ENCODE results near the gene BRPF3. TPM values are rescaled to one million over a fixed set of nuclear protein-coding genes. Genes with fewer than 3 reads are reported as not detected.

BRPF3 gene
- total RNA-seq, 1 donor from 2014 or later: 24.5 TPM

GRCh38 chr6:36246506-36247268, 50.1 kb downstream of the BRPF3 start:
- no peak overlapping the region for H3K4me3 Mint-ChIP-seq
- peaks cover 10% of the 10 kb centered on the region for H3K4me1 Mint-ChIP-seq
- no peaks in the 10 kb centered on the region for H3K36me3 Mint-ChIP-seq (ENCODE audit: low read depth)
- intact Hi-C loops (cut with micrococcal nuclease): no loop called here
- no peaks in the 10 kb centered on the region for H3K9me3 Mint-ChIP-seq
- no peak overlapping the region for H3K27ac Mint-ChIP-seq
- DNase-seq: no peak
- H3K27me3 Mint-ChIP-seq: peaks cover 28% of the 10 kb centered on the region

- Mint-ChIP-seq H3K36me3 (ENCODE audit: low read depth) (no peaks in the 10 kb centered on the region), H3K27me3 (peaks cover 23% of the 10 kb centered on the region), H3K4me1 (peaks cover 3% of the 10 kb centered on the region), H3K9me3 (no peaks in the 10 kb centered on the region), H3K27ac (no peak overlapping the region), H3K4me3 (no peak overlapping the region)
- intact Hi-C loops (cut with micrococcal nuclease): no loop called here
- no peak for DNase-seq
Observed at GRCh38 chr6:36247693-36248092, 51.1 kb downstream of the BRPF3 start.

- H3K4me1 Mint-ChIP-seq: peaks cover 3% of the 10 kb centered on the region
- H3K9me3 Mint-ChIP-seq: no peaks in the 10 kb centered on the region
Observed at GRCh38 chr6:36248980-36249379, 52.4 kb downstream of the BRPF3 start.

GRCh38 chr6:36249536-36249935, 53.0 kb downstream of the BRPF3 start:
- intact Hi-C loops (cut with micrococcal nuclease): no loop called here
- no peaks in the 10 kb centered on the region for H3K9me3 Mint-ChIP-seq
- no peak for DNase-seq
- peaks cover 7% of the 10 kb centered on the region for H3K27me3 Mint-ChIP-seq
- peaks cover 3% of the 10 kb centered on the region for H3K4me1 Mint-ChIP-seq
- no peaks in the 10 kb centered on the region for H3K36me3 Mint-ChIP-seq (ENCODE audit: low read depth)
- no peak overlapping the region for H3K27ac Mint-ChIP-seq
- no peak overlapping the region for H3K4me3 Mint-ChIP-seq

More at GRCh38 chr6:36248980-36249379, 52.4 kb downstream of the BRPF3 start:
- no peak overlapping the region for H3K4me3 Mint-ChIP-seq
- intact Hi-C loops (cut with micrococcal nuclease): no loop called here
- no peak for DNase-seq
- H3K36me3 Mint-ChIP-seq (ENCODE audit: low read depth): no peaks in the 10 kb centered on the region
- H3K27ac Mint-ChIP-seq: no peak overlapping the region
- peaks cover 11% of the 10 kb centered on the region for H3K27me3 Mint-ChIP-seq

GRCh38 chr6:36252005-36252404, 55.5 kb downstream of the BRPF3 start:
- Mint-ChIP-seq H3K27me3 (peaks cover 10% of the 10 kb centered on the region), H3K27ac (no peak overlapping the region), H3K36me3 (ENCODE audit: low read depth) (no peaks in the 10 kb centered on the region), H3K9me3 (no peaks in the 10 kb centered on the region), H3K4me3 (no peak overlapping the region), H3K4me1 (no peaks in the 10 kb centered on the region)
- intact Hi-C loops (cut with micrococcal nuclease): no loop called here
- no peak for DNase-seq

GRCh38 chr6:36263390-36264000, 67.0 kb downstream of the BRPF3 start:
- Mint-ChIP-seq H3K9me3 (no peaks in the 10 kb centered on the region), H3K4me1 (no peaks in the 10 kb centered on the region), H3K27ac (no peak overlapping the region), H3K36me3 (ENCODE audit: low read depth) (no peaks in the 10 kb centered on the region), H3K4me3 (no peak overlapping the region), H3K27me3 (peaks cover 37% of the 10 kb centered on the region)
- DNase-seq: no peak
- intact Hi-C loops (cut with micrococcal nuclease): no loop called here

- H3K27ac Mint-ChIP-seq: no peak overlapping the region
- H3K4me1 Mint-ChIP-seq: no peaks in the 10 kb centered on the region
- no peak for DNase-seq
- no peak overlapping the region for H3K4me3 Mint-ChIP-seq
- H3K9me3 Mint-ChIP-seq: no peaks in the 10 kb centered on the region
- H3K36me3 Mint-ChIP-seq (ENCODE audit: low read depth): no peaks in the 10 kb centered on the region
- peaks cover 24% of the 10 kb centered on the region for H3K27me3 Mint-ChIP-seq
- intact Hi-C loops (cut with micrococcal nuclease): no loop called here
Observed at GRCh38 chr6:36265744-36266143, 69.2 kb downstream of the BRPF3 start.

- Mint-ChIP-seq H3K4me3 (no peak overlapping the region), H3K9me3 (no peaks in the 10 kb centered on the region), H3K27me3 (peaks cover 16% of the 10 kb centered on the region), H3K27ac (no peak overlapping the region), H3K4me1 (no peaks in the 10 kb centered on the region), H3K36me3 (ENCODE audit: low read depth) (no peaks in the 10 kb centered on the region)
- no peak for DNase-seq
- intact Hi-C loops (cut with micrococcal nuclease): no loop called here
Observed at GRCh38 chr6:36266913-36267644, 70.5 kb downstream of the BRPF3 start.

GRCh38 chr6:36267731-36268477, 71.4 kb downstream of the BRPF3 start:
- intact Hi-C loops (cut with micrococcal nuclease): no loop called here
- Mint-ChIP-seq H3K27ac (no peak overlapping the region), H3K9me3 (no peaks in the 10 kb centered on the region), H3K36me3 (ENCODE audit: low read depth) (no peaks in the 10 kb centered on the region), H3K27me3 (peaks cover 12% of the 10 kb centered on the region), H3K4me3 (no peak overlapping the region), H3K4me1 (no peaks in the 10 kb centered on the region)
- no peak for DNase-seq

- DNase-seq: no peak
- intact Hi-C loops (cut with micrococcal nuclease): no loop called here
- H3K27ac Mint-ChIP-seq: no peak overlapping the region
- no peaks in the 10 kb centered on the region for H3K4me1 Mint-ChIP-seq
- peaks cover 11% of the 10 kb centered on the region for H3K27me3 Mint-ChIP-seq
- no peaks in the 10 kb centered on the region for H3K36me3 Mint-ChIP-seq (ENCODE audit: low read depth)
- no peak overlapping the region for H3K4me3 Mint-ChIP-seq
- no peaks in the 10 kb centered on the region for H3K9me3 Mint-ChIP-seq
Observed at GRCh38 chr6:36268478-36269275, 72.1 kb downstream of the BRPF3 start.

- intact Hi-C loops (cut with micrococcal nuclease): no loop called here
- H3K27me3 Mint-ChIP-seq: peaks cover 14% of the 10 kb centered on the region
- no peak for DNase-seq
- H3K4me1 Mint-ChIP-seq: no peaks in the 10 kb centered on the region
- H3K4me3 Mint-ChIP-seq: no peak within 1 kb of the TSS
- H3K9me3 Mint-ChIP-seq: no peaks in the 10 kb centered on the region
- H3K27ac Mint-ChIP-seq: no peak within 1 kb of the TSS
- no peaks in the 10 kb centered on the region for H3K36me3 Mint-ChIP-seq (ENCODE audit: low read depth)
Observed at GRCh38 chr6:36269834-36270705, 73.5 kb downstream of the BRPF3 start, which contains the start of gene PNPLA1. TSS of gene PNPLA1 (plus strand) at chr6:36270060. CDS start at chr6:36270460, 400 bp downstream.

GRCh38 chr6:36272234-36272633, 75.7 kb downstream of the BRPF3 start:
- Mint-ChIP-seq H3K4me3 (no peak overlapping the region), H3K27me3 (peaks cover 19% of the 10 kb centered on the region), H3K9me3 (no peaks in the 10 kb centered on the region), H3K27ac (no peak overlapping the region), H3K4me1 (no peaks in the 10 kb centered on the region), H3K36me3 (ENCODE audit: low read depth) (no peaks in the 10 kb centered on the region)
- no peak for DNase-seq
- intact Hi-C loops (cut with micrococcal nuclease): no loop called here
